Measurements from ENCODE around the gene ZBTB8B. TPM values are rescaled to one million over a fixed set of nuclear protein-coding genes. Genes with fewer than 3 reads are reported as not detected.
"Not testable (repeated sequence)": the region's sequence is repeated elsewhere in the genome, so short reads cannot be mapped to it uniquely, and the experiment has no call there.

ZBTB8B gene
- total and polyA plus RNA-seq, 7 experiments from 2014 or later: 0.02 TPM; not detected in 6

- POLR2A ChIA-PET: interaction anchor here (0.7 kb wide), 1 partner anchor 14 kb away, joined by 3 read pairs; no protein-coding TSS in a partner anchor
- peaks cover 0 to 5% (median 0%) of the 10 kb centered on the region in 11 donors for H3K9me3 Mint-ChIP-seq
- H3K4me3 Mint-ChIP-seq: no peak overlapping the region
- Histone ChIP-seq H3K27ac (ENCODE audit: low read depth, low read length) (no peak overlapping the region), H3K36me3 (ENCODE audit: control insufficient read depth in 2 of 3, insufficient read depth in 3 of 3, low read length in 3 of 3) (no peaks in the 10 kb centered on the region), H3K27me3 (ENCODE audit: control insufficient read depth in 2 of 2, insufficient read depth in 2 of 2, low read length in 2 of 2) (peaks cover 0 to 11% of the 10 kb centered on the region in 2 donors), H3K4me1 (ENCODE audit: control insufficient read depth in 2 of 2, insufficient read depth in 2 of 2, low read length in 2 of 2) (peaks cover 8 to 13% of the 10 kb centered on the region in 2 donors), H3K9me3 (ENCODE audit: control insufficient read depth in 2 of 3, low read length in 3 of 3) (no peaks in the 10 kb centered on the region), H3K4me3 (ENCODE audit: low read length) (no peak overlapping the region)
- peaks cover 6 to 18% (median 14%) of the 10 kb centered on the region in 7 donors for H3K4me1 Mint-ChIP-seq
- no peak for ATAC-seq
- H3K27me3 Mint-ChIP-seq: peaks cover 43 to 61% (median 58%) of the 10 kb centered on the region in 5 donors
- DNase-seq: no peak
- no peak overlapping the region for H3K27ac Mint-ChIP-seq
- H3K36me3 Mint-ChIP-seq: peaks cover 0 to 2% (median 0%) of the 10 kb centered on the region in 5 donors
- CTCF ChIA-PET: no interaction called here
- intact Hi-C loops (cut with micrococcal nuclease): no loop called here
Measured at GRCh38 chr1:32466761-32467160, 1.9 kb downstream of the ZBTB8B start.

- POLR2A ChIA-PET: no interaction called here
- H3K4me1 ChIP-seq (ENCODE audit: control insufficient read depth in 2 of 2, insufficient read depth in 2 of 2, low read length in 2 of 2): peaks cover 8 to 13% of the 10 kb centered on the region in 2 donors
- DNase-seq (no peak), ATAC-seq (no peak)
- Mint-ChIP-seq H3K9me3 (peaks cover 0 to 5% (median 0%) of the 10 kb centered on the region in 11 donors), H3K4me3 (no peak overlapping the region), H3K4me1 (peaks cover 6 to 18% (median 14%) of the 10 kb centered on the region in 7 donors), H3K27me3 (peaks cover 41 to 47% (median 45%) of the 10 kb centered on the region in 5 donors), H3K27ac (no peak overlapping the region), H3K36me3 (peaks cover 0 to 2% (median 0%) of the 10 kb centered on the region in 5 donors)
- no peaks in the 10 kb centered on the region for H3K9me3 ChIP-seq (ENCODE audit: control insufficient read depth in 2 of 3, low read length in 3 of 3)
- H3K27ac ChIP-seq (ENCODE audit: low read depth, low read length): no peak overlapping the region
- H3K36me3 ChIP-seq (ENCODE audit: control insufficient read depth in 2 of 3, insufficient read depth in 3 of 3, low read length in 3 of 3): no peaks in the 10 kb centered on the region
- H3K27me3 ChIP-seq (ENCODE audit: control insufficient read depth in 2 of 2, insufficient read depth in 2 of 2, low read length in 2 of 2): peaks cover 0 to 11% of the 10 kb centered on the region in 2 donors
- CTCF ChIA-PET: no interaction called here
- intact Hi-C loops (cut with micrococcal nuclease): no loop called here
- no peak overlapping the region for H3K4me3 ChIP-seq (ENCODE audit: low read length)
Measured at GRCh38 chr1:32468791-32469190, 3.9 kb downstream of the ZBTB8B start.

DNA sequence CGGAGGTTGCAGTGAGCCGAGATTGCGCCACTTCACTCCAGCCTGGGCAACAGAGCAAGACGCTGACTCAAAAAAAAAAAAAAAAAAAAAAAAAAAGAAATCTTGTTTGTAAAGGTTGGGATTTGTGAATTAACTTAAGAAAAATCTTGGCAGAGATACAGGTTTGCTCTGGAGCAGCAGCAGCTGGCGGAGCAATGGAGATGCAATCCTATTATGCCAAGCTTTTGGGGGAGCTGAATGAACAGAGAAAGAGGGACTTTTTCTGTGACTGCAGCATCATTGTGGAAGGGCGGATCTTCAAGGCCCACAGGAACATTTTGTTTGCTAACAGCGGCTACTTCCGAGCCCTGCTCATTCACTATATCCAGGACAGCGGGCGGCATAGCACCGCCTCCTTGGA, 5.6 kb downstream of the ZBTB8B start:
- peaks cover 0 to 10% of the 10 kb centered on the region in 2 donors for H3K27me3 ChIP-seq (ENCODE audit: control insufficient read depth in 2 of 2, insufficient read depth in 2 of 2, low read length in 2 of 2)
- Mint-ChIP-seq H3K27ac (no peak overlapping the region), H3K4me1 (peaks cover 2 to 5% (median 4%) of the 10 kb centered on the region in 7 donors), H3K9me3 (peaks cover 0 to 3% (median 0%) of the 10 kb centered on the region in 11 donors), H3K4me3 (no peak overlapping the region), H3K27me3 (peaks cover 29 to 40% (median 34%) of the 10 kb centered on the region in 5 donors), H3K36me3 (peaks cover 0 to 1% (median 0%) of the 10 kb centered on the region in 5 donors)
- intact Hi-C loops (cut with micrococcal nuclease): no loop called here
- H3K36me3 ChIP-seq (ENCODE audit: control insufficient read depth in 2 of 3, insufficient read depth in 3 of 3, low read length in 3 of 3): no peaks in the 10 kb centered on the region
- H3K4me3 ChIP-seq (ENCODE audit: low read length): no peak overlapping the region
- H3K9me3 ChIP-seq (ENCODE audit: control insufficient read depth in 2 of 3, low read length in 3 of 3): no peaks in the 10 kb centered on the region
- ChIA-PET CTCF (no interaction called here), POLR2A (no interaction called here)
- DNase-seq (no peak), ATAC-seq (no peak)
- H3K27ac ChIP-seq (ENCODE audit: low read depth, low read length): no peak overlapping the region
- H3K4me1 ChIP-seq (ENCODE audit: control insufficient read depth in 2 of 2, insufficient read depth in 2 of 2, low read length in 2 of 2): peaks cover under 1 to 3% of the 10 kb centered on the region in 2 donors

GRCh38 chr1:32470991-32471694, 6.3 kb downstream of the ZBTB8B start:
- intact Hi-C loops (cut with micrococcal nuclease): no loop called here
- H3K36me3 ChIP-seq (ENCODE audit: control insufficient read depth in 2 of 3, insufficient read depth in 3 of 3, low read length in 3 of 3): no peaks in the 10 kb centered on the region
- ChIA-PET CTCF (no interaction called here), POLR2A (no interaction called here)
- Mint-ChIP-seq H3K27me3 (peaks cover 23 to 32% (median 29%) of the 10 kb centered on the region in 5 donors), H3K4me1 (peaks cover 0 to 2% (median 0%) of the 10 kb centered on the region in 7 donors), H3K36me3 (peaks cover 0 to under 1% (median 0%) of the 10 kb centered on the region in 5 donors), H3K9me3 (peaks cover 0 to 3% (median 0%) of the 10 kb centered on the region in 11 donors), H3K27ac (no peak overlapping the region), H3K4me3 (no peak overlapping the region)
- no peak overlapping the region for H3K4me3 ChIP-seq (ENCODE audit: low read length)
- ATAC-seq: peak; percentile 31
- no peaks in the 10 kb centered on the region for H3K4me1 ChIP-seq (ENCODE audit: control insufficient read depth in 2 of 2, insufficient read depth in 2 of 2, low read length in 2 of 2)
- peaks cover 0 to 3% of the 10 kb centered on the region in 2 donors for H3K27me3 ChIP-seq (ENCODE audit: control insufficient read depth in 2 of 2, insufficient read depth in 2 of 2, low read length in 2 of 2)
- DNase-seq: no peak
- no peaks in the 10 kb centered on the region for H3K9me3 ChIP-seq (ENCODE audit: control insufficient read depth in 2 of 3, low read length in 3 of 3)
- no peak overlapping the region for H3K27ac ChIP-seq (ENCODE audit: low read depth, low read length)

GRCh38 chr1:32471695-32472362, 7.0 kb downstream of the ZBTB8B start:
- intact Hi-C loops (cut with micrococcal nuclease): no loop called here
- Mint-ChIP-seq H3K4me3 (no peak overlapping the region), H3K27ac (no peak overlapping the region), H3K27me3 (peaks cover 20 to 28% (median 26%) of the 10 kb centered on the region in 5 donors), H3K36me3 (peaks cover 0 to 3% (median 0%) of the 10 kb centered on the region in 5 donors), H3K4me1 (no peaks in the 10 kb centered on the region), H3K9me3 (peaks cover 0 to 3% (median 0%) of the 10 kb centered on the region in 11 donors)
- H3K36me3 ChIP-seq (ENCODE audit: control insufficient read depth in 2 of 3, insufficient read depth in 3 of 3, low read length in 3 of 3): no peaks in the 10 kb centered on the region
- H3K4me3 ChIP-seq (ENCODE audit: low read length): no peak overlapping the region
- no peak for DNase-seq
- H3K4me1 ChIP-seq (ENCODE audit: control insufficient read depth in 2 of 2, insufficient read depth in 2 of 2, low read length in 2 of 2): no peaks in the 10 kb centered on the region
- no peak overlapping the region for H3K27ac ChIP-seq (ENCODE audit: low read depth, low read length)
- CTCF ChIA-PET: no interaction called here
- no peak for ATAC-seq
- no peaks in the 10 kb centered on the region for H3K9me3 ChIP-seq (ENCODE audit: control insufficient read depth in 2 of 3, low read length in 3 of 3)
- H3K27me3 ChIP-seq (ENCODE audit: control insufficient read depth in 2 of 2, insufficient read depth in 2 of 2, low read length in 2 of 2): no peaks in the 10 kb centered on the region
- POLR2A ChIA-PET: no interaction called here

GRCh38 chr1:32472966-32473365, 8.1 kb downstream of the ZBTB8B start:
- H3K27me3 ChIP-seq (ENCODE audit: control insufficient read depth in 2 of 2, insufficient read depth in 2 of 2, low read length in 2 of 2); H3K36me3 ChIP-seq (ENCODE audit: control insufficient read depth in 2 of 3, insufficient read depth in 3 of 3, low read length in 3 of 3); ATAC-seq; H3K9me3 ChIP-seq (ENCODE audit: control insufficient read depth in 2 of 3, low read length in 3 of 3); H3K4me3 Mint-ChIP-seq; H3K36me3 Mint-ChIP-seq; CTCF ChIA-PET; H3K4me3 ChIP-seq (ENCODE audit: low read length); H3K4me1 Mint-ChIP-seq; H3K27ac Mint-ChIP-seq; H3K9me3 Mint-ChIP-seq; H3K4me1 ChIP-seq (ENCODE audit: control insufficient read depth in 2 of 2, insufficient read depth in 2 of 2, low read length in 2 of 2); DNase-seq; intact Hi-C loops (cut with micrococcal nuclease); H3K27ac ChIP-seq (ENCODE audit: low read depth, low read length): not testable (repeated sequence)
- H3K27me3 Mint-ChIP-seq: peaks cover 15 to 32% (median 20%) of the 10 kb centered on the region in 5 donors
- POLR2A ChIA-PET: interaction anchor here (0.9 kb wide), 1 partner anchor 8 kb away, joined by 7 read pairs; the partner anchor contains the start of gene ZBTB8B
